COR-L47 (cell line): ENCODE results near the gene GALK1.

Source experiments
- DNase-seq: peaks from one replicate; lab custom pipeline; 2025; lab: John Stamatoyannopoulos, UW

Gene GALK1

GRCh38 chr17:75749545-75750389 is 15.2 kb downstream of the GALK1 start:
- peak; percentile 78 for DNase-seq

- no peak for DNase-seq
These were observed 16.3 kb downstream of the GALK1 start for GRCh38 chr17:75748706-75749105.

- no peak for DNase-seq
These were observed 21.3 kb downstream of the GALK1 start for GRCh38 chr17:75743625-75744206.

GRCh38 chr17:75742337-75742736 is 22.7 kb downstream of the GALK1 start:
- DNase-seq: no peak

- no peak for DNase-seq
These were observed 24.3 kb downstream of the GALK1 start for GRCh38 chr17:75740631-75741077.

GRCh38 chr17:75740215-75740614 is 24.8 kb downstream of the GALK1 start:
- no peak for DNase-seq

- DNase-seq: no peak
These were observed 25.2 kb downstream of the GALK1 start for GRCh38 chr17:75739801-75740200.

GRCh38 chr17:75739174-75739573 is 25.8 kb downstream of the GALK1 start:
- no peak for DNase-seq

GRCh38 chr17:75738218-75738802 is 26.7 kb downstream of the GALK1 start:
- no peak for DNase-seq

GRCh38 chr17:75737133-75737962 is 27.6 kb downstream of the GALK1 start:
- no peak for DNase-seq

- DNase-seq: no peak
These were observed 28.7 kb downstream of the GALK1 start for GRCh38 chr17:75736173-75736835.

- no peak for DNase-seq
These were observed 30.2 kb downstream of the GALK1 start for GRCh38 chr17:75734674-75735294.

- no peak for DNase-seq
These were observed 31.5 kb downstream of the GALK1 start for GRCh38 chr17:75733471-75733870.

GRCh38 chr17:75731716-75732498 is 33.1 kb downstream of the GALK1 start:
- no peak for DNase-seq

- DNase-seq: no peak
These were observed 33.8 kb downstream of the GALK1 start for GRCh38 chr17:75731086-75731715.

GRCh38 chr17:75730065-75730464 is 34.9 kb downstream of the GALK1 start:
- no peak for DNase-seq

- no peak for DNase-seq
These were observed 35.6 kb downstream of the GALK1 start for GRCh38 chr17:75729351-75729750.

GRCh38 chr17:75727391-75727790 is 37.6 kb downstream of the GALK1 start:
- no peak for DNase-seq

GRCh38 chr17:75725504-75725903 is 39.5 kb downstream of the GALK1 start:
- DNase-seq: no peak
